GM12874 (cell line): ENCODE measurements around the gene PAX6.

Experiments
- CTCF ChIP-seq: IDR thresholded peaks from 2 replicates; pipeline ENCODE4 v1.5.1; 2011; ENCODE audit warnings: low read depth, mild to moderate bottlenecking, control low read depth, low read length, moderate library complexity; ENCODE audit not compliant: insufficient read depth

PAX6 gene

GRCh38 chr11:31805629-31806185 is 5.4 kb downstream of the PAX6 start:
- TF ChIP-seq CTCF, result no peak

- no peak for TF ChIP-seq CTCF
Measured at GRCh38 chr11:31805037-31805628, 6.0 kb downstream of the PAX6 start.

- no peak for TF ChIP-seq CTCF
Measured at GRCh38 chr11:31804312-31805036, 6.6 kb downstream of the PAX6 start.

- TF ChIP-seq CTCF, result no peak
Measured at GRCh38 chr11:31803813-31804311, 7.3 kb downstream of the PAX6 start.

GRCh38 chr11:31802990-31803812 is 7.9 kb downstream of the PAX6 start:
- no peak for TF ChIP-seq CTCF

GRCh38 chr11:31802609-31802989 is 8.5 kb downstream of the PAX6 start:
- TF ChIP-seq CTCF, result no peak

GRCh38 chr11:31802000-31802551 is 9.0 kb downstream of the PAX6 start:
- TF ChIP-seq CTCF, result no peak
